Raji (cell line): ENCODE data around the gene EIF1.

ENCODE experiments used
- POLR2A ChIP-seq: IDR thresholded peaks from 2 replicates; pipeline ENCODE4 v1.6.1; 2011; ENCODE audit warnings: low read depth, low read length, control low read depth; ENCODE audit not compliant: insufficient read depth

EIF1 gene

GRCh38 chr17:41683441-41684007, 5.2 kb upstream of the EIF1 start:
- no peak for TF ChIP-seq POLR2A

- TF ChIP-seq POLR2A, result no peak
These were observed 4.7 kb upstream of the EIF1 start for GRCh38 chr17:41684035-41684434.

DNA sequence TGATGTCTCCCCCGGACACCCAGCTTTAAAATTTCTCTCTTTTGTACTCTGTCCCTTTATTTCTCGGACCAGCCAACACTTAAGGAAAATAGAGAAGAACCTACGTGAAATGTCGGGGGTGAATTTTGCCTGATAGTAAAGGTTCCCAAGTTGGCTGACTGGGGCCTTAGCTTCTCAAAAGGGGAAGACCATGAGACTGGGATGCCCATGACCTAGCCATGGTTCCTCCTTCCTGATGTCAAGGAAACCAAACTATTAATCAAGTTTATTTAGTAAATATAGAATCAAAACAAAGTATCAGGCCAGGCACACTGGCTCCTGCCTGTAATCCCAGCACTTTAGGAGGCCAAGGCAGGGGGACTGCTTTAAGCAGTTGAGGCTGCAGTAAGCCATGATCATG, 2.4 kb upstream of the EIF1 start:
- TF ChIP-seq POLR2A, result no peak

DNA sequence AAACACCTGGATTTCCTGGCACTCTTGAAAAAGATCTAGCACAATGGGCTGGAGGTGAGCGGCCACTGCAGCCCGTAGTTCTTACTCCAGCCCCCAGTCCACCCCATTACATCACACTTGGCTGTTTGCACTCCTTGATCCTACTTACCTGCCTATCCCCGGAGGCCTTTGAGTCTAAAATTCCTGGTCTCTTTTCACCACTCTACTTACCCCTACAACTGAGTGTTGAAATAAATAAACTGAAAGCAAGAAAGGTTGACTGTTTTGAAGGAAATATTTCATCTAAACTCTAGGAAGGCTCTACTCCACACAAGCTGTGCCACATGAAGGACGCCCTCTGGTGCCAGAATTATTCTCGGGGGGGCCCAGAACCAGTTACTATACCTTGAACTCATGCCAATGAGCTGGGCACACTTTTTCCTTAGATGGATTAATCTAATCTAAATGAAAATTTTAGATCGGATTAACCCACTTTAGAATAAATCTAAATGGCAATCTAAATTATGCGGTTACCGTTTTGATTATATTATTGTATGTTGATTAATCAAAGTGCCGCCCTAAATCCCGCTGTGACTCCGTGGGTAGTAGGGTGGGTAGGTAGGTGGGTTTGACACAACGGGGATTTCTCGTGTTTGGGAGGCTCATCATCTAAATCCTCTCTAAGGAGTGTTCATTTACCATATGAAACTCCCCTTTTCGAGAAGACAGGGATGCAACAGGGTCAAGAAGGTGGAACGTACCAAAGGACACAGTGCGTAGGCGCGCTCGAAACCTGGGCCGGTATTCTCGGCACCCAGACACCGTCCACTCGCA, 651 bp upstream of the EIF1 start:
- peak; percentile 92 for TF ChIP-seq POLR2A

- no peak for TF ChIP-seq POLR2A
These were observed 1.0 kb downstream of the EIF1 start for GRCh38 chr17:41689497-41690299.

- TF ChIP-seq POLR2A, result no peak
These were observed 1.8 kb downstream of the EIF1 start for GRCh38 chr17:41690497-41690896.

GRCh38 chr17:41691031-41691777, 2.5 kb downstream of the EIF1 start:
- TF ChIP-seq POLR2A, result no peak

- TF ChIP-seq POLR2A, result no peak; the same call in 1 of the 2 replicates
These were observed 4.2 kb downstream of the EIF1 start for GRCh38 chr17:41692722-41693521.

DNA sequence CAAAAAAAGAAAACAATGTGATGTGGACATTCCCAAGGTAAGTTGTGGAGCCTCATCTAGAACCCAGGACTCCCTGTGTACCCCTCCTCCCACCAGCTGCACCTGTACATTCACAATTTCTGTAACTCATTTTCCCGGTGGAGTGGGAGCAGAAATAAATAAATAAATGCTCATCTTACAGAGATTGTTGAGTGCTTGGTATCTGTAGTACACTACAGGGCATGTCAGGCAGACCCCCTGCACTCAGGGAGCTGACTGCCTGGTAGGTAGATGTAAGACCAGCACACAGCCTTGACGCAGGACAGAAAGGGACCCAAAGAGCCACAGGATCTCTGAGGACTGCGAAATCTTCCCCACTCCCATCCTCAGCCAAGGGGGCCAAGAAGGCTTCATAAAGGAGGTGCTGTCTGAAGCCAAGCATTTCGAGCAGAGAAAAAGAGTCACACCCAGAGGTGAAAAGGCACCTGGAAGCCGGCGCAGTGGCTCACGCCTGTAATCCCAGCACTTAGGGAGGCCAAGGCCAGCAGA, 6.5 kb downstream of the EIF1 start:
- TF ChIP-seq POLR2A, result no peak

GRCh38 chr17:41695954-41696757, 7.5 kb downstream of the EIF1 start:
- TF ChIP-seq POLR2A, result no peak

- no peak for TF ChIP-seq POLR2A
These were observed 8.7 kb downstream of the EIF1 start for GRCh38 chr17:41697122-41697962.

DNA sequence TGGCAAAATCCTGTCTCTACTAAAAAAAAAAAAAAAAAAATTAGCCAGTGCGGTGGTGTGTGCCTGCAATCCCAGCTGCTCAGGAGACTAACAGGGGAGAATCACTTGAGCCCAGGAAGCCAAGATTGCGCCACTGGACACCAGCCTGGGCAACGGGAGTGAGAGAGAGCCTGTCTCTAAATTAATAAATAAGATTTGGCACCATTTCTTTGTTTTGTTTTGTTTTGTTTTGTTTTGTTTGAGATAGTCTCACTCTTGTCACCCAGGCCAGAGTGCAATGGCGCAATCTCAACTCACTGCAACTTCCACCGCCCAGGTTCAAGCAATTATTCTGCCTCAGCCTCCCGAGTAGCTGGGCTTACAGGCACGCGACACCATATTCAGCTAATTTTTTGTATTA, 14.0 kb downstream of the EIF1 start:
- TF ChIP-seq POLR2A, result no peak
